Chondrocyte (in vitro differentiated cells): Measurements from ENCODE around the gene GIGYF2. TPM values are rescaled to one million over a fixed set of nuclear protein-coding genes. Genes with fewer than 3 reads are reported as not detected.

Experiments
- DNase-seq: peaks from one replicate; pipeline ENCODE4 v3.0.0; 2021; ENCODE audit warnings: mixed read lengths, low spot score
- H3K27ac Mint-ChIP-seq: one replicate; pipeline ENCODE4 v1.8.0; 2021; ENCODE audit warnings: mild to moderate bottlenecking, moderate library complexity, mixed read lengths; ENCODE audit not compliant: unreplicated experiment
- H3K27me3 Mint-ChIP-seq: 2 replicates; pipeline ENCODE4 v1.8.0; 2021; ENCODE audit warnings: low read depth, mixed read lengths
- H3K36me3 Mint-ChIP-seq: 2 replicates; pipeline ENCODE4 v1.8.0; 2021; ENCODE audit warnings: low read depth, mixed read lengths
- H3K4me1 Mint-ChIP-seq: 2 replicates; pipeline ENCODE4 v1.8.0; 2021; ENCODE audit warnings: low read depth, mild to moderate bottlenecking, mixed read lengths
- H3K4me3 Mint-ChIP-seq: one replicate; pipeline ENCODE4 v1.8.0; 2021; ENCODE audit warnings: mild to moderate bottlenecking, moderate library complexity, mixed read lengths; ENCODE audit not compliant: unreplicated experiment
- H3K9me3 Mint-ChIP-seq: 2 replicates; pipeline ENCODE4 v1.8.0; 2021; ENCODE audit warnings: low read depth, mixed read lengths
- CTCF ChIP-seq: fragments of 200-600 bp; sonication (generic); IDR thresholded peaks from 2 replicates; pipeline ENCODE4 v1.5.0; 2021; ENCODE audit warnings: antibody characterized with exemption, mild to moderate bottlenecking, moderate library complexity
- total RNA-seq: library from RNA; stranded (reverse); gene quantifications from 3 replicates; pipeline ENCODE4 v1.2.1, GENCODE V29; 2021

The GIGYF2 gene
- total RNA-seq, 1 donor from 2014 or later, result 45.6 TPM

- peaks cover 14% of the 10 kb centered on the region for H3K4me1 Mint-ChIP-seq
- H3K27me3 Mint-ChIP-seq, result peaks cover 2% of the 10 kb centered on the region
- no peaks in the 10 kb centered on the region for H3K9me3 Mint-ChIP-seq
- DNase-seq, result peak; percentile 30
- no peak overlapping the region for H3K4me3 Mint-ChIP-seq
- no peak overlapping the region for H3K27ac Mint-ChIP-seq
- no peak for TF ChIP-seq CTCF
- no peaks in the 10 kb centered on the region for H3K36me3 Mint-ChIP-seq
Measured at GRCh38 chr2:232892221-232892620, 195.1 kb downstream of the GIGYF2 start.

GRCh38 chr2:232892843-232893242 is 195.7 kb downstream of the GIGYF2 start:
- Mint-ChIP-seq H3K4me1 (peaks cover 14% of the 10 kb centered on the region), H3K4me3 (no peak overlapping the region), H3K36me3 (no peaks in the 10 kb centered on the region), H3K9me3 (no peaks in the 10 kb centered on the region), H3K27me3 (peaks cover 2% of the 10 kb centered on the region), H3K27ac (no peak overlapping the region)
- TF ChIP-seq CTCF, result no peak
- DNase-seq, result peak; percentile 85

GRCh38 chr2:232893834-232894233 is 196.7 kb downstream of the GIGYF2 start:
- no peak for TF ChIP-seq CTCF
- Mint-ChIP-seq H3K27ac (no peak overlapping the region), H3K36me3 (no peaks in the 10 kb centered on the region), H3K9me3 (no peaks in the 10 kb centered on the region), H3K4me1 (peaks cover 14% of the 10 kb centered on the region), H3K27me3 (peaks cover 2% of the 10 kb centered on the region), H3K4me3 (no peak overlapping the region)
- no peak for DNase-seq

- no peaks in the 10 kb centered on the region for H3K9me3 Mint-ChIP-seq
- H3K4me1 Mint-ChIP-seq, result peaks cover 14% of the 10 kb centered on the region
- H3K36me3 Mint-ChIP-seq, result no peaks in the 10 kb centered on the region
- no peak overlapping the region for H3K4me3 Mint-ChIP-seq
- no peak for TF ChIP-seq CTCF
- no peak for DNase-seq
- H3K27ac Mint-ChIP-seq, result no peak overlapping the region
- peaks cover 2% of the 10 kb centered on the region for H3K27me3 Mint-ChIP-seq
Measured at GRCh38 chr2:232894251-232894650, 197.1 kb downstream of the GIGYF2 start.

- DNase-seq, result no peak
- TF ChIP-seq CTCF, result no peak
- Mint-ChIP-seq H3K4me1 (peaks cover 14% of the 10 kb centered on the region), H3K36me3 (no peaks in the 10 kb centered on the region), H3K27me3 (peaks cover 2% of the 10 kb centered on the region), H3K4me3 (no peak overlapping the region), H3K9me3 (no peaks in the 10 kb centered on the region), H3K27ac (no peak overlapping the region)
Measured at GRCh38 chr2:232894746-232895145, 197.6 kb downstream of the GIGYF2 start.
